ENCODE measurements around the gene PAK5.

PAK5 gene

DNA sequence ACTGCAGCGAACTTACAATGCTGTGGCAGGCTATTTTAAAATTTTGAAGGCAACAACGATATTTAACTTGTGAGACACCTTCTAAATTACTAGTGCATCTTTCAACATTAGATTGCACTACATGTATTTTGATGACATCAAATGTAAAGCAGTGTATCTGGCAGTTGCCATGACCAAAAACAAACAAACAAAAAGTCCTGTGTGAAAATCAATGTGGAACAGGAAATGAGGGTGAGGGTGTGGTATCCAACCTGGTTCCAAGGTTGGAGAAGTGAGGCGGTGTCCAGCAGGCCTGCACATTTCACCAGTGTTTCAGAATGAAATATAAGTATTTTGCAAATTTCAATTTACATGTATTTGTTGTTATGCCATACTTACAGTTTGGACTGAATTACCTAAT lies 212.5 kb downstream of the PAK5 start:
- H3K4me1 ChIP-seq (ENCODE audit: control insufficient read depth, insufficient read depth, low read length): no peaks in the 10 kb centered on the region; the same call in 1 of the 2 replicates
- H3K36me3 ChIP-seq (ENCODE audit: control insufficient read depth, insufficient read depth, low read length): no peaks in the 10 kb centered on the region
- H3K9me3 ChIP-seq (ENCODE audit: control insufficient read depth, insufficient read depth, low read length): no peaks in the 10 kb centered on the region; the same call in 1 of the 2 replicates
- H3K4me3 ChIP-seq (ENCODE audit: low read depth, low read length): no peak overlapping the region
- H3K9ac ChIP-seq (ENCODE audit: low read depth, low read length): no peak overlapping the region
- no peaks in the 10 kb centered on the region for H3K27me3 ChIP-seq (ENCODE audit: control insufficient read depth, insufficient read depth, low read length)
- no peak overlapping the region for H3K27ac ChIP-seq (ENCODE audit: low read depth, low read length)

DNA sequence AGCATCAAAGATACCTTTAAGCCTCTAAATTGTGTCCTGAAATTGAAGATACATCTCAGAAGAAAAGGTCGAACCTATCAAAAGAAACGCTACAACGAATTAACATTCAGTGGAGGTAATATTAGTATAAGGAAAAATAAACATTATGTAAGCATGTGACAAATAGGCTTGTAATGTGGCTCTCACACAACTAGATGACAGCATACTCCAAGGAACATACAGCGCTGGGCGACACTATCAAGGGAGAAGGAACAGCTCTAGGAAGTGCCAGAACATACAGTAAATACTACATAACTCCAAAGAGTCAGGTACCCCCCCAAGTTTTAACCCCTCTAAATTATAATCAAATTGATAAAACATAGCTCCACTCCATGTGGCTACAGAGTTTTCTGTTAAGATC lies 220.9 kb downstream of the PAK5 start:
- Histone ChIP-seq H3K27ac (ENCODE audit: low read depth, low read length) (no peak overlapping the region), H3K9me3 (ENCODE audit: control insufficient read depth, insufficient read depth, low read length) (no peaks in the 10 kb centered on the region; the same call in 1 of the 2 replicates), H3K4me1 (ENCODE audit: control insufficient read depth, insufficient read depth, low read length) (no peaks in the 10 kb centered on the region; the same call in 1 of the 2 replicates), H3K4me3 (ENCODE audit: low read depth, low read length) (no peak overlapping the region), H3K27me3 (ENCODE audit: control insufficient read depth, insufficient read depth, low read length) (no peaks in the 10 kb centered on the region), H3K36me3 (ENCODE audit: control insufficient read depth, insufficient read depth, low read length) (no peaks in the 10 kb centered on the region), H3K9ac (ENCODE audit: low read depth, low read length) (no peak overlapping the region)

DNA sequence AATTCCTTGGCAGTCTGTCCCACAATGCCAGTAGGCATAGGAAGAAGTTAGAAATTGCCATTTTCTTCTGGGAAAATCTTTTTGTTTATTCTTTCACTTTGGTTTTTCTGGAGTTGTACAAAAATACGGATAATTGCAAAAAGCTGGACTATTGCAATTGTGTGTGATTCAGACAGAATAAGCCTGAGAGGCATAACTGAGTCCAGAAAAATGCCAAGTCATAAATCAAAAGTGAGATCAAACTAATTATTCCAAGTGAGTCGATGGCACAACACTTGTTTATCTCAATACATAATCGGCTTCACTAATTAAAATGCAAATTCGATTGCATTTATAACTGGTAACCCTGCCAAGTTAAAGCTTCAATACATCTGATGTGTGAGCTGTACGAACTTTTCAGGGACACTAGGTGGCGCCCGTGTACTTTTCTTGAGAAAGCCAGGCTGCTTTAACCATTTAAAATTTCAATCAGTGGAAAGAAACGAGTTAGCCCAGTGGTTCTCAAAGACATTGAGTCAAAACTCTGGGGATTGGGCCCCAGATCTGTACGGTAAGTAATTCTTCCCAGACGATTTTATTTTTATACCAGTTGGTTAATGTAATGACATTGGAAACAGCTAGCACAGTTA lies 221.9 kb downstream of the PAK5 start:
- no peaks in the 10 kb centered on the region for H3K27me3 ChIP-seq (ENCODE audit: control insufficient read depth, insufficient read depth, low read length)
- no peaks in the 10 kb centered on the region; the same call in 1 of the 2 replicates for H3K9me3 ChIP-seq (ENCODE audit: control insufficient read depth, insufficient read depth, low read length)
- no peaks in the 10 kb centered on the region; the same call in 1 of the 2 replicates for H3K4me1 ChIP-seq (ENCODE audit: control insufficient read depth, insufficient read depth, low read length)
- no peak overlapping the region for H3K27ac ChIP-seq (ENCODE audit: low read depth, low read length)
- no peak overlapping the region for H3K9ac ChIP-seq (ENCODE audit: low read depth, low read length)
- H3K36me3 ChIP-seq (ENCODE audit: control insufficient read depth, insufficient read depth, low read length): no peaks in the 10 kb centered on the region
- H3K4me3 ChIP-seq (ENCODE audit: low read depth, low read length): no peak overlapping the region

DNA sequence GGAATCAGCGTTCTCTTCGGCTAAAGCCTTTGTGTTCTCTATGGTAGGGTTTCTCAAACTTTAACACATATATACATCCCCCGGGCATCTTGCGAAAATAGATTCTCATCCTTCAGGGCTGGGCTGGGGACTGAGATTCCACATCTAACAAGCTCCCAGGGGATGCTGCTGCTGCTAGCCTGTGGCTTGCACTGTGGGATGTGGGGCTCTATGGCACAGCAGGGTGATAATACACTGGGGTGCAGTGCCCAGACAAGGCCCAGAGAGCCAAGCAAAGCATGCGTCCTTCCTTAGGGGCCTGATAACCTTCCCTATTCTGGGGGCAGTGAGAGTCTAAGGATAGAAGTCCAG lies 222.4 kb downstream of the PAK5 start:
- Histone ChIP-seq H3K9me3 (ENCODE audit: control insufficient read depth, insufficient read depth, low read length) (no peaks in the 10 kb centered on the region), H3K4me3 (ENCODE audit: low read depth, low read length) (no peak overlapping the region), H3K9ac (ENCODE audit: low read depth, low read length) (no peak overlapping the region), H3K4me1 (ENCODE audit: control insufficient read depth, insufficient read depth, low read length) (no peaks in the 10 kb centered on the region; the same call in 1 of the 2 replicates), H3K36me3 (ENCODE audit: control insufficient read depth, insufficient read depth, low read length) (no peaks in the 10 kb centered on the region), H3K27me3 (ENCODE audit: control insufficient read depth, insufficient read depth, low read length) (no peaks in the 10 kb centered on the region), H3K27ac (ENCODE audit: low read depth, low read length) (no peak overlapping the region)

GRCh38 chr20:9615766-9616454 lies 223.0 kb downstream of the PAK5 start:
- Histone ChIP-seq H3K27me3 (ENCODE audit: control insufficient read depth, insufficient read depth, low read length) (no peaks in the 10 kb centered on the region), H3K27ac (ENCODE audit: low read depth, low read length) (no peak overlapping the region)

DNA sequence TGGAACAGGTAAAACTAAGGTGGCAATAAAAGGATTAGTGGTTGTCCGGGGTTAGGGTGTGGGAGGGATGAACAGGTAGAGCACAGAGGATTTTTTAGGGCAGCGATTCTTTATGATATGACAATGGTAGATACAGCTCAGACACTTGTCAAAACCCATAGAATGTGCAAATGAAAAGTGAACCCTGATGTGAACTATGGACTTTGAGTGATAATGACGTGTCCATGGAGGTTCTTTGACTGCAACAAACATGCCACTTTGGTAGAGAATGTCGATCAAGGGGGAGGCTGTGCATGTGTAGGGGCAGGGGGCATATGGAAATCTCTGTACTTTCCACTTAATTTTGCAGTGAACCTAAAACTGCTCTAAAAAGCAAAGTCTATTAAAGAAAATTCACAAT lies 223.8 kb downstream of the PAK5 start:
- no peak overlapping the region for H3K9ac ChIP-seq (ENCODE audit: low read depth, low read length)
- H3K36me3 ChIP-seq (ENCODE audit: control insufficient read depth, insufficient read depth, low read length): no peaks in the 10 kb centered on the region
- no peak overlapping the region for H3K4me3 ChIP-seq (ENCODE audit: low read depth, low read length)
- H3K27ac ChIP-seq (ENCODE audit: low read depth, low read length): no peak overlapping the region
- H3K4me1 ChIP-seq (ENCODE audit: control insufficient read depth, insufficient read depth, low read length): no peaks in the 10 kb centered on the region
- H3K9me3 ChIP-seq (ENCODE audit: control insufficient read depth, insufficient read depth, low read length): no peaks in the 10 kb centered on the region
- no peaks in the 10 kb centered on the region for H3K27me3 ChIP-seq (ENCODE audit: control insufficient read depth, insufficient read depth, low read length)

More at GRCh38 chr20:9615766-9616454, 223.0 kb downstream of the PAK5 start:
- no peak overlapping the region for H3K9ac ChIP-seq (ENCODE audit: low read depth, low read length)
- H3K4me3 ChIP-seq (ENCODE audit: low read depth, low read length): no peak overlapping the region
- no peaks in the 10 kb centered on the region; the same call in 1 of the 2 replicates for H3K4me1 ChIP-seq (ENCODE audit: control insufficient read depth, insufficient read depth, low read length)
- H3K9me3 ChIP-seq (ENCODE audit: control insufficient read depth, insufficient read depth, low read length): no peaks in the 10 kb centered on the region
- H3K36me3 ChIP-seq (ENCODE audit: control insufficient read depth, insufficient read depth, low read length): no peaks in the 10 kb centered on the region

DNA sequence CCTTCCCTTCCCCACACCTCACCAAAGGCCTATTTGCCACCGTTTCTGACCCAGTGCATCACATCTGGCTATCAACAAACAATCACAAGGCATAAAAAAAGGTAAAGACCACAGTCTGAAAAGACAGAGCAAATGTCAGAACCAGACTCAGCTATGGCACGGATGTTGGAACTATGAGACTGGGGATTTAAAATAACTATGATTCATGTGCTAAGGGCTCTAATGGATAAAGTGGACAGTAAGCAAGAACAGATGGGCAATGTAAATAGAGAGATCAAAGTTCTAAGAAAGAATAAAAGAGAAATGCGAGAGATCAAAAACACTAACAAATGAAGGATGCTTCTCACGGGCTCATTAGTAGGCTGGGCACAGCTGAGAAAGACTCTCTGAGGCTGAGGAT lies 225.0 kb downstream of the PAK5 start:
- H3K36me3 ChIP-seq (ENCODE audit: control insufficient read depth, insufficient read depth, low read length): no peaks in the 10 kb centered on the region
- H3K27me3 ChIP-seq (ENCODE audit: control insufficient read depth, insufficient read depth, low read length): no peaks in the 10 kb centered on the region
- H3K4me1 ChIP-seq (ENCODE audit: control insufficient read depth, insufficient read depth, low read length): peaks cover 9% of the 10 kb centered on the region
- no peak overlapping the region for H3K4me3 ChIP-seq (ENCODE audit: low read depth, low read length)
- H3K9me3 ChIP-seq (ENCODE audit: control insufficient read depth, insufficient read depth, low read length): no peaks in the 10 kb centered on the region
- no peak overlapping the region for H3K9ac ChIP-seq (ENCODE audit: low read depth, low read length)
- H3K27ac ChIP-seq (ENCODE audit: low read depth, low read length): no peak overlapping the region

DNA sequence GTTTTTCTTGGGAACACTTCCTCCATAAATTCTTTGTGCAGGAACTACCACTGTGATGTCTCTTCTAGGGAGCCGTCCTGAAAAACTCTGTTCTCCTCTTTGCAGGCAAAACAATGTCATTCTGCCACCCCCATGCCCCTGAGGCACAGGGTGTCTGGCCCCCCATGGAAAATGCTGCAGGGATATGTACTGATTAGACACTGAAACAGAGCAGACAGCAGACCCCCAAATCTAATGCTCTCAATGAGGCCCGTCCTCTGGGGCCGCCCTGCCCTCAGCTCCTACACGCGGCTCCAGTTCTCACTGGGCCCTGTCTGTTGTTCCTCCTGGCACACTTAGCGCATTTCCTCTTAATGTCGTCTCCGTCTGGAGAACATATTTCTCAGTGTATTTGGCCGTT lies 227.0 kb downstream of the PAK5 start:
- H3K9ac ChIP-seq (ENCODE audit: low read depth, low read length): no peak overlapping the region
- no peaks in the 10 kb centered on the region; the same call in 1 of the 2 replicates for H3K27me3 ChIP-seq (ENCODE audit: control insufficient read depth, insufficient read depth, low read length)
- no peaks in the 10 kb centered on the region for H3K36me3 ChIP-seq (ENCODE audit: control insufficient read depth, insufficient read depth, low read length)
- no peaks in the 10 kb centered on the region for H3K9me3 ChIP-seq (ENCODE audit: control insufficient read depth, insufficient read depth, low read length)
- H3K27ac ChIP-seq (ENCODE audit: low read depth, low read length): no peak overlapping the region
- no peak overlapping the region for H3K4me3 ChIP-seq (ENCODE audit: low read depth, low read length)
- H3K4me1 ChIP-seq (ENCODE audit: control insufficient read depth, insufficient read depth, low read length): peaks cover 11% of the 10 kb centered on the region

GRCh38 chr20:9610665-9611064 lies 228.2 kb downstream of the PAK5 start:
- Histone ChIP-seq H3K27me3 (ENCODE audit: control insufficient read depth, insufficient read depth, low read length) (no peaks in the 10 kb centered on the region; the same call in 1 of the 2 replicates), H3K4me3 (ENCODE audit: low read depth, low read length) (no peak overlapping the region), H3K4me1 (ENCODE audit: control insufficient read depth, insufficient read depth, low read length) (peaks cover 11% of the 10 kb centered on the region), H3K36me3 (ENCODE audit: control insufficient read depth, insufficient read depth, low read length) (no peaks in the 10 kb centered on the region), H3K27ac (ENCODE audit: low read depth, low read length) (no peak overlapping the region), H3K9me3 (ENCODE audit: control insufficient read depth, insufficient read depth, low read length) (no peaks in the 10 kb centered on the region), H3K9ac (ENCODE audit: low read depth, low read length) (no peak overlapping the region)

DNA sequence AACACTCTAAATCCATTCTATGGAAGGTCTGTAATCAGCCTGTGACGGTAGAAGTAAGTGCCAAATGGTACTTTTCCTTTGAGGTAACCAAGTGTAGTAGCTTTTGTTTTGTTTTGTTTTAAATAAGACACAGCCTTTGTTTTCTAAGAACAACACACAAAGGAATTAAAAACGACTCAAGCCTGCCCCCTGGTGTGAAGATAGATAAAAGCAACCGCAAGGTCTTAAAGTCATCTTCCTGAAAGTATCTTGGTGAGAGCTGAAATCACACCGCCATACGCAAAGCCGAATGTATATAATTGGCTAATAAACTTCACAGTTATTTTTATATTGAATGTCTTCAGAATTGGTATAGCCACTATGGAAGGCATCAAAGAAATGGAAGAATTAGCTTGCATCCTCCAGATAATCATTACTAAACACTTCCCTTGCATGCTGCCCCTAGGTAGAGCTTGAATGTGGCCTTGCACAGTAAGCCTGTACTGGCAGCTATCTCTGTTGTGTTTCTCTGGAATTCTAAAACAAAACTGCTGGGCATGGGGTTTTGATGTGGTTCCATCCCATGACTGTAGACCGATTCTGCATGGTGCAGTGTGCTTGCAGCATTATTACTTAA lies 228.9 kb downstream of the PAK5 start:
- Histone ChIP-seq H3K9me3 (ENCODE audit: control insufficient read depth, insufficient read depth, low read length) (no peaks in the 10 kb centered on the region), H3K4me3 (ENCODE audit: low read depth, low read length) (no peak overlapping the region), H3K27ac (ENCODE audit: low read depth, low read length) (no peak overlapping the region), H3K27me3 (ENCODE audit: control insufficient read depth, insufficient read depth, low read length) (no peaks in the 10 kb centered on the region; the same call in 1 of the 2 replicates), H3K36me3 (ENCODE audit: control insufficient read depth, insufficient read depth, low read length) (no peaks in the 10 kb centered on the region), H3K9ac (ENCODE audit: low read depth, low read length) (no peak overlapping the region), H3K4me1 (ENCODE audit: control insufficient read depth, insufficient read depth, low read length) (peaks cover 11% of the 10 kb centered on the region)
